GM12878 (cell line): Measurements from ENCODE around the gene MBOAT1. TPM values are rescaled to one million over a fixed set of nuclear protein-coding genes. Genes with fewer than 3 reads are reported as not detected.

Experiments
- ATAC-seq: fragments of 200-7000 bp; cut with Tn5 transposase; 3 replicates; pipeline ENCODE4 v1.9.1; 2020; ENCODE audit warnings: mild to moderate bottlenecking, moderate library complexity
- BruUV-seq: library from RNA; stranded (reverse); fragments of 400-500 nt; replicated peaks from 2 replicates; lab custom pipeline; 2021; lab: Mats Ljungman, UMichigan
- CTCF ChIA-PET: fragments of 300-600 bp; sonication (Branson Sonifier 250); formaldehyde crosslinking; extraction: SDS; loops from one replicate; lab custom pipeline; 2021; ENCODE audit warnings: inconsistent platforms; lab: Yijun Ruan, JAX
- POLR2A ChIA-PET: fragments of 350-600 bp; formaldehyde crosslinking; extraction: SDS; loops from one replicate; lab custom pipeline; 2021; ENCODE audit warnings: inconsistent platforms; lab: Charles Lee
- RAD21 ChIA-PET: fragments of 300-600 bp; sonication (Branson Sonifier 250); formaldehyde crosslinking; loops from one replicate; lab custom pipeline; 2023; ENCODE audit warnings: antibody characterized with exemption; ENCODE audit not compliant: unreplicated experiment; lab: Charles Lee
- SMC1A ChIA-PET: fragments of 300-600 bp; sonication (Branson Sonifier 250); formaldehyde crosslinking; loops from one replicate; lab custom pipeline; 2023; ENCODE audit not compliant: unreplicated experiment, uncharacterized antibody; lab: Charles Lee
- DNase-seq: peaks from one replicate; pipeline ENCODE4 v3.0.0-alpha.2; 2011; ENCODE audit warnings: low read depth, low spot score
- FAIRE-seq: peaks from 3 replicates; lab custom pipeline; 2011; peaks lifted over from hg19 to GRCh38; lab: Jason Lieb, UNC
- H2AFZ ChIP-seq: 2 replicates; pipeline ENCODE4 v1.6.0; 2011; ENCODE audit warnings: low read depth, low read length, control low read depth; ENCODE audit not compliant: control insufficient read depth
- H3K27ac ChIP-seq: 2 replicates; pipeline ENCODE4 v1.5.1; 2011; ENCODE audit warnings: control low read depth; ENCODE audit not compliant: control insufficient read depth, insufficient read depth
- H3K27me3 ChIP-seq, 2 experiments: replicated peaks in 1 of 2; 2 replicates each; pipeline versions ENCODE4 v1.6.0 to v1.6.1; 2011; ENCODE audit warnings: low read length in 1 of 2; ENCODE audit not compliant: control insufficient read depth in 2 of 2, insufficient read depth in 2 of 2
- H3K36me3 ChIP-seq, 2 experiments: 2 replicates each; pipeline ENCODE4 v1.5.1; 2011; ENCODE audit warnings: low read length in 1 of 2; ENCODE audit not compliant: control insufficient read depth in 2 of 2, insufficient read depth in 2 of 2
- H3K4me1 ChIP-seq: 2 replicates; pipeline ENCODE4 v1.6.1; 2011; ENCODE audit warnings: mild to moderate bottlenecking, low read length, moderate library complexity, mixed read lengths; ENCODE audit not compliant: control insufficient read depth, insufficient read depth
- H3K4me2 ChIP-seq: 2 replicates; pipeline ENCODE4 v1.6.0; 2011; ENCODE audit warnings: control low read depth; ENCODE audit not compliant: control insufficient read depth, insufficient read depth
- H3K4me3 ChIP-seq: fragments of 200-600 bp; sonication (generic); 2 replicates; pipeline ENCODE4 v1.5.1; 2016
- H3K79me2 ChIP-seq: 2 replicates; pipeline ENCODE4 v1.6.0; 2011; ENCODE audit warnings: low read length; ENCODE audit not compliant: control insufficient read depth, insufficient read depth
- H3K9ac ChIP-seq: 2 replicates; pipeline ENCODE4 v1.8.0; 2011; ENCODE audit warnings: low read length, control low read depth, mixed read lengths; ENCODE audit not compliant: control insufficient read depth, insufficient read depth
- H3K9me3 ChIP-seq: replicated peaks from 3 replicates; pipeline ENCODE4 v1.5.1; 2011; ENCODE audit warnings: mild to moderate bottlenecking, low read length; ENCODE audit not compliant: control insufficient read depth, insufficient read depth
- H4K20me1 ChIP-seq: 2 replicates; pipeline ENCODE4 v1.6.0; 2011; ENCODE audit not compliant: control insufficient read depth, insufficient read depth
- CBX3 ChIP-seq: fragments of 200-600 bp; sonication (generic); IDR thresholded peaks from 2 replicates; pipeline ENCODE4 v1.6.1; 2016; ENCODE audit warnings: low read depth, borderline replicate concordance
- E4F1 ChIP-seq: fragments of 450-650 bp; IDR thresholded peaks from 2 replicates; pipeline ENCODE4 v1.6.1; 2018; ENCODE audit warnings: borderline replicate concordance, mild to moderate bottlenecking; ENCODE audit not compliant: partially characterized antibody
- JUND ChIP-seq: IDR thresholded peaks from 2 replicates; pipeline ENCODE4 v1.6.1; 2012; ENCODE audit warnings: low read depth, mild to moderate bottlenecking, low read length, improper control_type of control experiment, moderate library complexity
- NFYB ChIP-seq: IDR thresholded peaks from 2 replicates; pipeline ENCODE4 v1.6.1; 2011; ENCODE audit warnings: low read depth, mild to moderate bottlenecking, low read length, improper control_type of control experiment, moderate library complexity; ENCODE audit not compliant: insufficient read depth
- NRF1 ChIP-seq: conservative IDR thresholded peaks from 2 replicates; pipeline ENCODE4 v1.6.1; 2011; ENCODE audit warnings: mild to moderate bottlenecking, low read depth, low read length, improper control_type of control experiment
- PML ChIP-seq: IDR thresholded peaks from 2 replicates; pipeline ENCODE4 v1.6.1; 2012; ENCODE audit warnings: low read length, inconsistent platforms
- POU2F2 ChIP-seq: IDR thresholded peaks from 3 replicates; pipeline ENCODE4 v1.6.1; 2011; ENCODE audit warnings: low read depth, mild to moderate bottlenecking, low read length, borderline replicate concordance
- PRDM15 ChIP-seq: fragments of 450-650 bp; formaldehyde crosslinking; IDR thresholded peaks from 2 replicates; pipeline ENCODE4 v1.4.0; 2020; ENCODE audit warnings: mild to moderate bottlenecking, moderate library complexity
- RB1 ChIP-seq: fragments of 450-650 bp; formaldehyde crosslinking; IDR thresholded peaks from 2 replicates; pipeline ENCODE4 v1.6.1; 2017; ENCODE audit warnings: mild to moderate bottlenecking, borderline replicate concordance
- RBBP5 ChIP-seq: fragments of 200-600 bp; sonication (generic); conservative IDR thresholded peaks from 2 replicates; pipeline ENCODE4 v1.6.1; 2016
- RFX5 ChIP-seq: IDR thresholded peaks from 2 replicates; pipeline ENCODE4 v1.6.1; 2011; ENCODE audit warnings: low read depth, low read length, improper control_type of control experiment
- SIN3A ChIP-seq: IDR thresholded peaks from 2 replicates; pipeline ENCODE4 v1.6.1; 2012; ENCODE audit warnings: low read depth, low read length, improper control_type of control experiment
- SKIL ChIP-seq: fragments of 450-650 bp; IDR thresholded peaks from 2 replicates; pipeline ENCODE4 v1.6.1; 2017; ENCODE audit warnings: mild to moderate bottlenecking, low read depth, inconsistent platforms; ENCODE audit not compliant: poor library complexity, severe bottlenecking
- STAT1 ChIP-seq: fragments of 450-650 bp; conservative IDR thresholded peaks from 2 replicates; pipeline ENCODE4 v1.6.1; 2014; ENCODE audit warnings: antibody characterized with exemption, mild to moderate bottlenecking
- STAT3 ChIP-seq: IDR thresholded peaks from 2 replicates; pipeline ENCODE4 v1.6.1; 2011; ENCODE audit warnings: low read depth, low read length, improper control_type of control experiment
- YBX1 ChIP-seq: fragments of 450-650 bp; IDR thresholded peaks from 2 replicates; pipeline ENCODE4 v1.6.1; 2016; ENCODE audit warnings: antibody characterized with exemption
- ZBED1 ChIP-seq: IDR thresholded peaks from 2 replicates; pipeline ENCODE4 v1.6.1; 2016; ENCODE audit warnings: borderline replicate concordance
- WGBS: methylation state at CpG from one replicate; pipeline ENCODE4 v1.1.6; 2016; ENCODE audit warnings: low lambda C conversion rate; ENCODE audit not compliant: insufficient replicate concordance, insufficient coverage; ENCODE audit errors: missing lambda C conversion rate; 5-methylcytosine and 5-hydroxymethylcytosine counted together
- in situ Hi-C: fragments of 300-500 bp; cut with MboI; formaldehyde crosslinking; loops from 9 replicates; pipeline ENCODE4 v1.14.3; 2018; ENCODE audit warnings: mixed read lengths
- intact Hi-C: fragments of 100-400 bp; cut with micrococcal nuclease; formaldehyde crosslinking; loops from one replicate; pipeline ENCODE4 v1.14.2; 2022; ENCODE audit not compliant: unreplicated experiment
- polyA plus RNA-seq, 11 experiments: library from polyadenylated mRNA; depleted of rRNA in 4 of 11; unstranded in 6 of 11; stranded (reverse) in 5 of 11; fragments of >200 nt; fragmentation: Nextera tagmentation in 4 of 11; fragmentation: Illumina TruSeq in 1 of 11; extraction: Ambion mirVana in 4 of 11; extraction: Trizol in 1 of 11; gene quantifications; 1 replicate in 1 of 11; 2 replicates in 10 of 11; pipeline versions ENCODE4 v1.2.1 to v1.2.3, GENCODE V29; 2011 to 2016; ENCODE audit warnings: inconsistent platforms in 2 of 11, missing spikeins in 2 of 11, low read depth in 1 of 11
- total RNA-seq, 4 experiments: library from RNA; depleted of rRNA in 3 of 4; stranded (reverse); fragments of >200 nt in 3 of 4; fragmentation: Illumina TruSeq in 1 of 4; extraction: Trizol in 1 of 4; gene quantifications; 2 replicates each; pipeline versions ENCODE4 v1.2.1 to v1.2.3, GENCODE V29; 2013 to 2021

Gene MBOAT1
- total and polyA plus RNA-seq, 10 of the 15 experiments (the other 5 are each of a cell fraction or from before 2014, with no cell fraction given) = 0.39 to 21.0 (median 11.6) TPM

GRCh38 chr6:20115246-20115980 is 96.9 kb downstream of the MBOAT1 start:
- ChIA-PET CTCF (interaction anchor here (0.5 to 1.6 kb wide), 2 partner anchors 11 to 87 kb away, joined by 3 to 11 read pairs; no protein-coding TSS in a partner anchor), RAD21 (no interaction called here), POLR2A (no interaction called here), SMC1A (interaction anchor here (1.7 kb wide), 1 partner anchor 23 kb away, joined by 4 read pairs; no protein-coding TSS in a partner anchor)
- ATAC-seq (no peak), FAIRE-seq (no peak), DNase-seq (no peak)
- intact Hi-C loops (no loop called here), in situ Hi-C loops (no loop called here)
- no peaks in the 10 kb centered on the region for H3K79me2 ChIP-seq
- no TSS peak for BruUV-seq
- no peaks in the 10 kb centered on the region; the same call in 1 of the 2 replicates for H3K4me1 ChIP-seq
- no peaks in the 10 kb centered on the region for H4K20me1 ChIP-seq
- no peak overlapping the region for H3K9ac ChIP-seq
- 93% methylated on average over 8 of the region's 9 CpGs for WGBS
- no peak overlapping the region for H2AFZ ChIP-seq
- H3K4me3 ChIP-seq = no peak overlapping the region
- peaks cover 2 to 3% of the 10 kb centered on the region in 2 experiments for H3K36me3 ChIP-seq
- no peaks in the 10 kb centered on the region for H3K9me3 ChIP-seq
- no peak overlapping the region for H3K27ac ChIP-seq
- no peaks in the 10 kb centered on the region for H3K27me3 ChIP-seq
- H3K4me2 ChIP-seq = no peak overlapping the region
- TF ChIP-seq RBBP5 (no peak), YBX1 (no peak), RB1 (no peak), RFX5 (no peak), PML (no peak), SKIL (no peak), STAT1 (no peak), JUND (no peak), NRF1 (no peak), SIN3A (no peak), CBX3 (no peak), E4F1 (no peak), PRDM15 (CRISPR knock-in tag) (no peak), STAT3 (no peak), NFYB (no peak), POU2F2 (no peak), ZBED1 (no peak)
